Measurements from ENCODE around the gene CLDN4. TPM values are rescaled to one million over a fixed set of nuclear protein-coding genes. Genes with fewer than 3 reads are reported as not detected.

CLDN4 gene
- total and polyA plus RNA-seq, 5 donors from 2014 or later, result 0.10 to 0.79 (median 0.29) TPM

GRCh38 chr7:73871163-73872011 lies 40.6 kb downstream of the CLDN4 start:
- no peaks in the 10 kb centered on the region for H3K27me3 Mint-ChIP-seq
- no peaks in the 10 kb centered on the region for H3K36me3 Mint-ChIP-seq
- no peak overlapping the region for H3K27ac Mint-ChIP-seq

GRCh38 chr7:73872056-73872908 lies 41.5 kb downstream of the CLDN4 start:
- Histone ChIP-seq H3K9me3 (ENCODE audit: control insufficient read depth in 2 of 2, low read length in 2 of 2) (no peaks in the 10 kb centered on the region), H3K27me3 (ENCODE audit: control insufficient read depth, insufficient read depth, low read length) (no peaks in the 10 kb centered on the region), H3K4me1 (ENCODE audit: control insufficient read depth, insufficient read depth, low read length, poor library complexity, severe bottlenecking) (no peaks in the 10 kb centered on the region), H3K36me3 (ENCODE audit: control insufficient read depth, insufficient read depth, low read length) (no peaks in the 10 kb centered on the region), H3K27ac (ENCODE audit: insufficient read depth, low read length, poor library complexity, severe bottlenecking) (no peak overlapping the region), H3K4me3 (ENCODE audit: low read depth, low read length) (no peak overlapping the region)
- DNase-seq (no peak), ATAC-seq (ENCODE audit: low read depth in 2 of 2) (no peak)
- Mint-ChIP-seq H3K4me3 (no peak overlapping the region), H3K9me3 (no peaks in the 10 kb centered on the region), H3K4me1 (no peaks in the 10 kb centered on the region), H3K36me3 (no peaks in the 10 kb centered on the region), H3K27me3 (no peaks in the 10 kb centered on the region), H3K27ac (peak overlapping the region in 1 of 3 donors; percentile 42)

More at GRCh38 chr7:73871163-73872011, 40.6 kb downstream of the CLDN4 start:
- DNase-seq (no peak), ATAC-seq (ENCODE audit: low read depth in 2 of 2) (no peak)
- H3K27ac ChIP-seq (ENCODE audit: insufficient read depth, low read length, poor library complexity, severe bottlenecking), result no peak overlapping the region
- Mint-ChIP-seq H3K4me1 (no peaks in the 10 kb centered on the region), H3K9me3 (peaks cover 0 to 2% (median 0%) of the 10 kb centered on the region in 7 donors), H3K4me3 (no peak overlapping the region)
- H3K9me3 ChIP-seq (ENCODE audit: control insufficient read depth in 2 of 2, low read length in 2 of 2), result no peaks in the 10 kb centered on the region
- no peaks in the 10 kb centered on the region for H3K27me3 ChIP-seq (ENCODE audit: control insufficient read depth, insufficient read depth, low read length)
- H3K4me1 ChIP-seq (ENCODE audit: control insufficient read depth, insufficient read depth, low read length, poor library complexity, severe bottlenecking), result no peaks in the 10 kb centered on the region
- no peak overlapping the region for H3K4me3 ChIP-seq (ENCODE audit: low read depth, low read length)
- H3K36me3 ChIP-seq (ENCODE audit: control insufficient read depth, insufficient read depth, low read length), result no peaks in the 10 kb centered on the region

DNA sequence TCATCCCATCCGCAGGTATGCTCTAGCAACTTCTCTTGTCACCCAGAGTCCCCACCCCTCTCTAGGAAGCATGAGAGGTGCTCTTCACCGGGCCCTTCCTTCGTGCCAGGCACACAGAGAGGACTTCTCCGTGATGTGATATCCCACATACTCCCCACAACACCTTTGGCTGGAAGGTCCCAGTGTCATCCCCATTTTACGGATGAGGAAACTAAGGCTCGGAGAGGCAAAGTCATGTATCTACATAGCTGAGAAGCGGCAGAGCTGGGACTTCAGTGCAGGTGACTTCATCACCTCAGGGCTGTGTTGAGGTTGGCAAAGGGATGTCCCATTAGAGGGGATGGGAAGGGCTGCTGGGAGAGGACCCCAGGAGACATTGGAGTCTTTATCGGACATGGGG lies 45.6 kb downstream of the CLDN4 start:
- Histone ChIP-seq H3K27ac (ENCODE audit: insufficient read depth, low read length, poor library complexity, severe bottlenecking) (no peak overlapping the region), H3K36me3 (ENCODE audit: control insufficient read depth, insufficient read depth, low read length) (no peaks in the 10 kb centered on the region), H3K9me3 (ENCODE audit: control insufficient read depth in 2 of 2, low read length in 2 of 2) (no peaks in the 10 kb centered on the region), H3K4me1 (ENCODE audit: control insufficient read depth, insufficient read depth, low read length, poor library complexity, severe bottlenecking) (no peaks in the 10 kb centered on the region), H3K27me3 (ENCODE audit: control insufficient read depth, insufficient read depth, low read length) (no peaks in the 10 kb centered on the region), H3K4me3 (ENCODE audit: low read depth, low read length) (no peak overlapping the region)
- Mint-ChIP-seq H3K27me3 (peaks cover 6% of the 10 kb centered on the region), H3K36me3 (no peaks in the 10 kb centered on the region), H3K4me1 (no peaks in the 10 kb centered on the region), H3K27ac (no peak overlapping the region), H3K4me3 (no peak overlapping the region), H3K9me3 (no peaks in the 10 kb centered on the region)
- no peak for ATAC-seq (ENCODE audit: low read depth in 2 of 2)
- no peak for DNase-seq

DNA sequence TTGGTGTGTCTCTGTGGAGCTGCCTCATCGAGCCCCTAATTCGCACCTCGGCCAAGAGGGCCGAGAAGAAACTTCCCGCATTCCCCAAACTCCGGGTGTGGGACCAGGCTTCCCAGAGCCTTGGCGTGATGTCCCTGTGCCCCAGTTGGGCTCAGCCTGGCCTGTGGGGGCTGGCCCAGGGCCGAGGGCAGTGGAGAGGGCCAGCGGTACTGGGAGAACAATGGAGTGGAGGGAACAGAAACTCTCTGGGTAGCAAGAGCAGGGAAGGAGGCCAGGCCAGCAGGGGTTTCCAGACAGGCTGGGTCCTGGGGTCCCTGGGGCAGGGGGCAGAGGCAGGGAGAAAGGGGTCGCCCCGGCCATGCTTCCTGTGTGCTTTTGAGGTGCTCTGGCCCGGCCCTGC lies 46.2 kb downstream of the CLDN4 start:
- no peaks in the 10 kb centered on the region for H3K9me3 ChIP-seq (ENCODE audit: control insufficient read depth in 2 of 2, low read length in 2 of 2)
- no peak overlapping the region for H3K27ac ChIP-seq (ENCODE audit: insufficient read depth, low read length, poor library complexity, severe bottlenecking)
- Mint-ChIP-seq H3K27ac (no peak overlapping the region), H3K36me3 (no peaks in the 10 kb centered on the region), H3K27me3 (peaks cover 6% of the 10 kb centered on the region), H3K4me1 (no peaks in the 10 kb centered on the region), H3K9me3 (no peaks in the 10 kb centered on the region), H3K4me3 (no peak overlapping the region)
- H3K4me1 ChIP-seq (ENCODE audit: control insufficient read depth, insufficient read depth, low read length, poor library complexity, severe bottlenecking), result no peaks in the 10 kb centered on the region
- H3K4me3 ChIP-seq (ENCODE audit: low read depth, low read length), result no peak overlapping the region
- H3K36me3 ChIP-seq (ENCODE audit: control insufficient read depth, insufficient read depth, low read length), result no peaks in the 10 kb centered on the region
- DNase-seq (no peak), ATAC-seq (ENCODE audit: low read depth in 2 of 2) (no peak)
- no peaks in the 10 kb centered on the region for H3K27me3 ChIP-seq (ENCODE audit: control insufficient read depth, insufficient read depth, low read length)

DNA sequence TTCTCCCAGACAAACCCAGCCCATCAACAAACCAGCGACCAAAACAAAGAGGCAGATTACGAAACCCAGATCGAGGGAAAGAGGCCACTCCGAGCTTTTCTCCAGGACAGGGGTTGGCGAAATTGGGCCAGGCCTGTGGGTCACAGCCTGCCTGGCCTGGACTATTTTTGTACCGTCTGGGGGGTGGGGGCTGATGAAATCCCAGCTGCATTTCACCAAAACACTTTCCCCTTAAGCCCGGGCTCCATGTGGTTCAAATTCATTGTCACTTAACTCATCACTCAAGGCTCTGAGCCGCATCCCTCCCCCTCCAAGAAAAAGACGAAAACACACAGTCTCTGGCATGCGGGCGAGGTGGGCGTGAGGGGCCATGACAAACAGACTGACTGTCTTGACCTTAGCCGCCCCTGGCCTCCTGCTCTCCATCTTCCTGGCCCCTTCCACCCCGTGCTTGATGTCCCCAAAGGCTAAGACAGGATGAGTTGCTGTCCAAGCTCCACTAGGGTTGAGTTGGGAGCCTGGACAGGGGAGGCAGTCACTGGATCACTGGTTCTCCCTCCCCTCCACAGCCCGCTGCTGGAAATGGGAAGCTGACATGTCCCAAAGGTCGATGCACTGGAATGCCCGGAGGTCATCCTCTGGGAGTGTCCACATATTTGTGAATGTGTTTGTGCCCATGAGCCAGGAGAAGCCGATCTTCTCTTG lies 49.3 kb downstream of the CLDN4 start:
- Mint-ChIP-seq H3K36me3 (no peaks in the 10 kb centered on the region), H3K27ac (no peak overlapping the region), H3K4me3 (no peak overlapping the region), H3K27me3 (peaks cover 10% of the 10 kb centered on the region), H3K4me1 (no peaks in the 10 kb centered on the region), H3K9me3 (no peaks in the 10 kb centered on the region)
- H3K27me3 ChIP-seq (ENCODE audit: control insufficient read depth, insufficient read depth, low read length), result no peaks in the 10 kb centered on the region
- H3K36me3 ChIP-seq (ENCODE audit: control insufficient read depth, insufficient read depth, low read length), result no peaks in the 10 kb centered on the region
- no peaks in the 10 kb centered on the region for H3K9me3 ChIP-seq (ENCODE audit: control insufficient read depth in 2 of 2, low read length in 2 of 2)
- DNase-seq, result no peak
- ATAC-seq (ENCODE audit: low read depth in 2 of 2), result no peak
- no peak overlapping the region for H3K27ac ChIP-seq (ENCODE audit: insufficient read depth, low read length, poor library complexity, severe bottlenecking)
- no peak overlapping the region for H3K4me3 ChIP-seq (ENCODE audit: low read depth, low read length)
- no peaks in the 10 kb centered on the region for H3K4me1 ChIP-seq (ENCODE audit: control insufficient read depth, insufficient read depth, low read length, poor library complexity, severe bottlenecking)

DNA sequence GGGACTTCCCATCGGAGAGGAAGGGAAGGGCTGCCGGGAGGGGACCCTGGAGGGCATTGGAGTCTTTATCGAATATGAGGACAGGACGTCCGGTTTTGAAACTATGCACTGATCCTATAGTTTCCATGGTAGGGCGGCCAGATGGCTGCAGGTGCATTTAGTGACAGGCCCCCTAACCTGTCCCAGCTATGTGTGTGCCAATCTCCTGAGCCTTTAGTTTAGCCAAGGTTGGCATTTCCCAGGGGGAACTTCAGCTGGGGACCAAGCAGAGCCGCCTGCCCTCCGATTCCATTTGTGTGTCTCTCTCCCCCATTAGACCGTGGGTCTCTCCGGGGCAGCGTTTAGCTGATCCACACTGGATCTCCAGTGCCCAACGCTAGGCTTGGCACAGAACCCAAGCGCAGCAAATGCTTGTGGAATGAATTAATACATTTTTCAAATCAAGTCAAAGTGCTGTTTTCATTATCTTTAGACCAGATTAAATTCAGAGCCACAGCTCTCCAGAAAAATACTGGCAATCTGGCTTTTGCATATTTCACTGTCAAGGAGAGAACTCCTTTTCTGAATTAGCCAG lies 50.0 kb downstream of the CLDN4 start:
- H3K4me3 ChIP-seq (ENCODE audit: low read depth, low read length), result no peak overlapping the region
- H3K4me1 Mint-ChIP-seq, result no peaks in the 10 kb centered on the region
- no peaks in the 10 kb centered on the region for H3K36me3 ChIP-seq (ENCODE audit: control insufficient read depth, insufficient read depth, low read length)
- no peaks in the 10 kb centered on the region for H3K9me3 Mint-ChIP-seq
- no peaks in the 10 kb centered on the region for H3K9me3 ChIP-seq (ENCODE audit: control insufficient read depth in 2 of 2, low read length in 2 of 2)
- no peaks in the 10 kb centered on the region for H3K4me1 ChIP-seq (ENCODE audit: control insufficient read depth, insufficient read depth, low read length, poor library complexity, severe bottlenecking)
- no peak for ATAC-seq (ENCODE audit: low read depth in 2 of 2)
- peaks cover 12% of the 10 kb centered on the region for H3K27me3 Mint-ChIP-seq
- H3K4me3 Mint-ChIP-seq, result no peak overlapping the region
- no peaks in the 10 kb centered on the region for H3K36me3 Mint-ChIP-seq
- no peak overlapping the region for H3K27ac Mint-ChIP-seq
- H3K27me3 ChIP-seq (ENCODE audit: control insufficient read depth, insufficient read depth, low read length), result no peaks in the 10 kb centered on the region
- no peak for DNase-seq
- H3K27ac ChIP-seq (ENCODE audit: insufficient read depth, low read length, poor library complexity, severe bottlenecking), result no peak overlapping the region

DNA sequence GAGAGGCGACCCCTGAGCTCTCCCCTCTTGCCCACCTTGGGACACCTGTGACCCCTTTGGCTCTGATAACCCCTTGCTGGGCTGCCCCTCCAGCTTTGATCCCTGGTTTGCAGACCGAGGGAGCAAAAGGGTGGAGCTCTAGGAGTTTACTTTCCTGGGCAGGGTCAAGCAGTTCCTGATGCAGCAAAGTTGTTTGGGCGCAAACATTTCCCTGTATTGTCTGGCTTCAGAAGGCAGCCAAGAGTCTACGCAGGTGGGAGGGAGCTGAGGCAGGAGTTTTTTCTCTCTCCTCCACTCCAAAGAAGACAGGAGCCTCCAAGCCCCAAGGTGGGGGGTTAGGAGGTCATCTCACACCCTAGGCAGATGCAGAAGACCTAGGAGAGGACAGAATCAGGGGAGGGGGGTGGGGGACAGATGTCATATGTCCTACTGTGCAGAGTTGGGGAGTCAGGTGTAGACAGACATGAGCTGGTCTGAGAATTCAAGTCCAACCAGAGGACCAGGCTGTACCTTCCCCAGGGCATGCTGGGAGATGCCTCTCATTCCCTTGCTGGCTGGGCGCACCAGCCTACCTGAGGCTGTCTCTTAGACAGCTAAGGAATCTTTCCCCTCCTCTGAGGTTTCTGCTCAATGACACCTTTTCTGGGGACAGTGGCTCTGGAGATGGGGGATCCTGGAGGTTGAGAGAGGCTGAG lies 50.7 kb downstream of the CLDN4 start:
- H3K4me3 Mint-ChIP-seq, result no peak overlapping the region
- no peaks in the 10 kb centered on the region for H3K36me3 Mint-ChIP-seq

More for the DNA sequence above, 50.7 kb downstream of the CLDN4 start:
- Histone ChIP-seq H3K36me3 (ENCODE audit: control insufficient read depth, insufficient read depth, low read length) (no peaks in the 10 kb centered on the region), H3K27ac (ENCODE audit: insufficient read depth, low read length, poor library complexity, severe bottlenecking) (no peak overlapping the region), H3K27me3 (ENCODE audit: control insufficient read depth, insufficient read depth, low read length) (no peaks in the 10 kb centered on the region), H3K4me1 (ENCODE audit: control insufficient read depth, insufficient read depth, low read length, poor library complexity, severe bottlenecking) (no peaks in the 10 kb centered on the region), H3K4me3 (ENCODE audit: low read depth, low read length) (no peak overlapping the region), H3K9me3 (ENCODE audit: control insufficient read depth in 2 of 2, low read length in 2 of 2) (no peaks in the 10 kb centered on the region)
- Mint-ChIP-seq H3K9me3 (no peaks in the 10 kb centered on the region), H3K4me1 (no peaks in the 10 kb centered on the region), H3K27ac (no peak overlapping the region), H3K27me3 (peaks cover 16% of the 10 kb centered on the region)
- DNase-seq, result no peak
- ATAC-seq (ENCODE audit: low read depth in 2 of 2), result no peak
